GM06990 (cell line): ENCODE results near the gene SHANK2.

Experiments used
- DNase-seq: peaks from one replicate; pipeline ENCODE4 v3.0.0-alpha.2; 2011; ENCODE audit not compliant: insufficient read length; ENCODE audit errors: extremely low read depth
- H3K27me3 ChIP-seq: replicated peaks from 2 replicates; pipeline ENCODE4 v1.6.0; 2011; ENCODE audit warnings: low read length; ENCODE audit not compliant: control insufficient read depth, insufficient read depth
- H3K36me3 ChIP-seq: 2 replicates; pipeline ENCODE4 v1.5.1; 2011; ENCODE audit warnings: low read length; ENCODE audit not compliant: control insufficient read depth, insufficient read depth
- H3K4me3 ChIP-seq: replicated peaks from 2 replicates; pipeline ENCODE4 v1.5.1; 2011; ENCODE audit warnings: low read depth, mild to moderate bottlenecking, control low read depth, low read length
- TF ChIP-seq, protein P1 (sequence below): IDR thresholded peaks from 2 replicates; pipeline ENCODE4 v1.5.1; 2011; ENCODE audit warnings: low read length, control low read depth, mild to moderate bottlenecking, inconsistent platforms; ENCODE audit not compliant: insufficient read depth, poor library complexity, severe bottlenecking

The SHANK2 gene

DNA sequence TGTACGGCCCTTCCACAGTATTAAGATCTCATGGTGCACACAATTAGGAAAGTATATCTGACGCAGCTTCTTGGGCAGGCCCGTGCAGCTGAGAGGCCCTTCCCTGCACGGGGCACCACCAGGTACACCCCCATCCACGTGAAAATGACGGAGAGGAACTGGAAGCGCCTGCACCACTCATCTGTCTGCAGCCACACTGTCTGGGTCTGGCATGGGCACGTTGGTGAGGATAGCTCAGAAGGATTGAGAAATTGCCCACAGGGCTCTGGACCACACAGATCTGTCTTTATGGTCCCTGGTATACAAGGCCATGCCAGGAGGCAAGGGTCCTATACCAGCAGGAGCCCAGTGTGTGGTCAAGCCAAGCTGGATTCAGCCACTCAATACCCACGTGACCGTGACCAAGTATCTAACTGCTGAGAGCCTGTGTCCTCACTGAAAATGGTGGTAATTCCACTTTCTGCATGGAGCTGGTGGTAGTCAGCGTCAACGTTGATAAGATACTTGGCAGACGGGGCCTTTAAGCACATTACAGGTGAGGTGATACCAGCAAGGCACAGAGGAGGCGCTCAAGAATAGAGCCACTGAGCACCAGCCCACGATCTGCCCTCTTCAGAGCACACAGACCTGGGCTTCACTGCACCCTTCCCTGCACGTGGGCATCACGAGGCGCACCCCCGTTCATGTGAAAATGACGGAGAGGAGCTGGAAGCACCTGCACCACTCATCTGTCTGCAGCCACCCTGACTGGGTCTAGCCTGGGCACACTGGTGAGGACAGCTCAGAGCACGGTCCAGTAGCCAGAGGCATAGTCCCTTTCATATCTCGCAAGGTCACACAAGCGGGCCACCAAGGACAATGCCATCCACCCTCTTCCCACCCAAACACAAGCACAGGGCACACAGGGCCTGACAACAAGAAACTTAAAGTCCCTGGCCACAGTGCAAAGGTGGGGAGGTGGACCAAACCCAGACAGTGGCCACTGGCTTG, 28.4 kb downstream of the SHANK2 start:
- Histone ChIP-seq H3K4me3 (no peak overlapping the region), H3K27me3 (no peaks in the 10 kb centered on the region), H3K36me3 (no peaks in the 10 kb centered on the region)
- TF ChIP-seq, protein P1, sequence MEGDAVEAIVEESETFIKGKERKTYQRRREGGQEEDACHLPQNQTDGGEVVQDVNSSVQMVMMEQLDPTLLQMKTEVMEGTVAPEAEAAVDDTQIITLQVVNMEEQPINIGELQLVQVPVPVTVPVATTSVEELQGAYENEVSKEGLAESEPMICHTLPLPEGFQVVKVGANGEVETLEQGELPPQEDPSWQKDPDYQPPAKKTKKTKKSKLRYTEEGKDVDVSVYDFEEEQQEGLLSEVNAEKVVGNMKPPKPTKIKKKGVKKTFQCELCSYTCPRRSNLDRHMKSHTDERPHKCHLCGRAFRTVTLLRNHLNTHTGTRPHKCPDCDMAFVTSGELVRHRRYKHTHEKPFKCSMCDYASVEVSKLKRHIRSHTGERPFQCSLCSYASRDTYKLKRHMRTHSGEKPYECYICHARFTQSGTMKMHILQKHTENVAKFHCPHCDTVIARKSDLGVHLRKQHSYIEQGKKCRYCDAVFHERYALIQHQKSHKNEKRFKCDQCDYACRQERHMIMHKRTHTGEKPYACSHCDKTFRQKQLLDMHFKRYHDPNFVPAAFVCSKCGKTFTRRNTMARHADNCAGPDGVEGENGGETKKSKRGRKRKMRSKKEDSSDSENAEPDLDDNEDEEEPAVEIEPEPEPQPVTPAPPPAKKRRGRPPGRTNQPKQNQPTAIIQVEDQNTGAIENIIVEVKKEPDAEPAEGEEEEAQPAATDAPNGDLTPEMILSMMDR, result no peak
- DNase-seq, result no peak

DNA sequence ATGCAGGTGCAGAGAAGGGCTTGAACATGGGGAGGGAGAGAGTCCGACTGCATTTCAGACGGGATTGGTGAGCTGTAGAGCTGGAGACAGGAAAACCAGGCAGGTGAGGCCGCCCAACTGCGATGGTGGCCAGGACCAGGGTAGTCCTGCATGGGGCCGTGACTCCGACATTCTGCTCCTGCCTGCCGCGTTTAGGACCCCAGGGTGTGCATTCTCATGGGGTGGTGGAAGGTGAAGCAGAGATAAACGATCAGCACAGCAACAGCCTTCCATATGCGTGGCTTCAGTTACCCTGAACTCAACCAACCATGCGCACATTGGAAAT, 29.3 kb downstream of the SHANK2 start:
- DNase-seq, result no peak
- no peaks in the 10 kb centered on the region for H3K36me3 ChIP-seq
- TF ChIP-seq, protein P1, result no peak
- H3K4me3 ChIP-seq, result no peak overlapping the region
- no peaks in the 10 kb centered on the region for H3K27me3 ChIP-seq

DNA sequence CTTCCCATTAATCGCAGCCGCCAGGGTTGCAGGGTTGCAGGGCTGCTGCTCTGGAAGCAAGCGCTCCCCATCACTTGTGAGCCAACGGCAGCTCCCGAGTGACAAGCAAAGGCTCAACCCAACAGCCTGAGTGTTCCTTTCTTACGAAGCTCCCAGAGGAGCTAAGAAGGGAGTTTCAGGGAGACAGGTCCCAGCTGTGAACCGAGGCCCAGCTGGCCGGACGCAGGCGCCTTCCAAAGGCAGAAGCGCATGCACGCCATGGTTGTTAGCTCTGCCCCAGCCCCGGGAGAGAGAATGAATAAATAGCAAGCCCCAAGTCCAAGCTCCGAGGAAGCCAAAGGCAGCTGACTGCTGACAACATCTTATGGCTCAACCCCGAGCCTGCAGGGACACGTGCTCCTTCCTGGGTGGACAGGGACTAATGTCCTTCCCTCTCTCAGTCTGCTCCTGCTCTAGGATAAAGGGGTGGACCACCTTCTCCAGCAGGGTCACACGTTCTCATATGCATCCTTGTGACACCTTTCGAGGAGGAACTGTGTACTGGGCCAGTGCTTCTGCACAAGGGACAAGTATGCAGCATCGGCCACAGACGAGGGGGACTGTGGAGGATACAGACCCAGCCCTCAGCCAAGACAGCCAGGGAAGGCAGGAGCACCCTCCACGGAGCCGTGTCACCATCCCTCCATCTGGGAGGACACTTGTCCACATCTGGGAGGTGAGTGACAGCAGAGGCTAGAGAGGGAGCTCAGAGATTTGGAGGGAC, 29.9 kb downstream of the SHANK2 start:
- H3K27me3 ChIP-seq, result no peaks in the 10 kb centered on the region
- no peak overlapping the region for H3K4me3 ChIP-seq
- TF ChIP-seq, protein P1, result no peak
- no peaks in the 10 kb centered on the region for H3K36me3 ChIP-seq
- no peak for DNase-seq

DNA sequence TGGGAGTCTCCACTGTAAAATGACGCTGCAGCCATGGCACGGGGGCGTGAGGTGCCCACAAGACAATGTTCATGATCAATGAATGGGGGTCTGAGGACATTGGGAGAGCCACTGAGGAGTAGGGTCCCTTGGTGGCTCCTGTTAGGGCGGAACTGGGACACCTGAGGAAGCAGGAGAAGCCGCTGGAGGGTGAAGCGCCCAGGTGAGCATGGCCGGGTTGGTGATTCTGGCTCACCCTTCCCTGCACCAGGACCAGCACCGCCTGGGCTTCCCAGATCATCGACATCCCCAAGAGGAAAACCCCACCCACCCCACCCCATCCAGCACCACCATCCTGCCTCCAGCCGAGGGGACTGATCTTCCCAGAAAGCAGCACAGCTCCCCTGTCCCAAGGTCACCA, 30.6 kb downstream of the SHANK2 start:
- Histone ChIP-seq H3K27me3 (no peaks in the 10 kb centered on the region), H3K4me3 (no peak overlapping the region), H3K36me3 (no peaks in the 10 kb centered on the region)
- TF ChIP-seq, protein P1, result no peak
- no peak for DNase-seq

DNA sequence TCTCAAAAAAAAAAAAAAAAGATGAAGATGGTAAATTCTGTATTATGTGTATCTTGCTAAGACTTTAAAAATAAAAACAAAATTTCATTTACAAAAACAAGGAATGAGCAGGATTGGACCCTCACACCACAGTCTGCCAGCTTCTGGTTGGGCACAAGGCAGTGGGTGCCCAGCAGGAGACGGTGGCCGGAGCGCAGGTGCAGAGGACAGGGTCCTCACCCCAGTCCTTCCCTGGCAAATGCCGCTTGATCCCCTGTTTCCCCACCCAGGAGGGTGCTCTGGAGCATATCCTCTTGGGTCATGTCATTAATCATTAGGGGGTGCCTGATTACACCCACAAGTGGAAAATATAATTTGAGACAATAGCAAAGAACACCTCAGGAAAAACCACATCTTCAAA, 31.2 kb downstream of the SHANK2 start:
- TF ChIP-seq, protein P1, result no peak
- no peak for DNase-seq
- Histone ChIP-seq H3K36me3 (no peaks in the 10 kb centered on the region), H3K4me3 (no peak overlapping the region), H3K27me3 (no peaks in the 10 kb centered on the region)
